Right lobe of liver (tissue), 6 donors: ENCODE measurements around the gene GID8. TPM values are rescaled to one million over a fixed set of nuclear protein-coding genes. Genes with fewer than 3 reads are reported as not detected.
A peak's percentile ranks its signal among the peaks of the same experiment; 100 is the strongest.

Source experiments
- ATAC-seq, 4 donors: fragments of 200-7000 bp; cut with Tn5 transposase; one replicate each; pipeline ENCODE4 v1.9.1; 2020; ENCODE audit warnings: mild to moderate bottlenecking in 4 of 4, moderate library complexity in 4 of 4
- DNase-seq, 3 donors: peaks; one replicate each; pipeline ENCODE4 v3.0.0-alpha.2; 2020
- H3K27ac ChIP-seq, 3 donors: fragments of 200-600 bp; one replicate each; pipeline ENCODE4 v1.8.0; 2022
- H3K27me3 ChIP-seq, 2 donors: fragments of 200-600 bp; one replicate each; pipeline ENCODE4 v1.8.0; 2022
- H3K36me3 ChIP-seq, 4 donors: fragments of 200-600 bp; sonication (generic) in 1 of 4; one replicate each; pipeline versions ENCODE4 v1.5.1 to v1.8.0; 2017 to 2022; ENCODE audit warnings: control low read depth in 1 of 4
- H3K4me1 ChIP-seq, 4 donors: fragments of 200-600 bp; sonication (generic) in 1 of 4; one replicate each; pipeline versions ENCODE4 v1.5.1 to v1.8.0; 2017 to 2022; ENCODE audit warnings: control low read depth in 1 of 4
- H3K4me3 ChIP-seq, 3 donors: fragments of 200-600 bp; one replicate each; pipeline ENCODE4 v1.8.0; 2022
- H3K9me3 ChIP-seq, 4 donors: fragments of 200-600 bp; sonication (generic) in 1 of 4; one replicate each; pipeline versions ENCODE4 v1.5.1 to v1.8.0; 2017 to 2022; ENCODE audit warnings: control low read depth in 1 of 4
- POLR2A ChIP-seq: fragments of 450-650 bp; IDR thresholded peaks from one replicate; pipeline ENCODE4 v1.6.1; 2017; ENCODE audit warnings: antibody characterized with exemption, mild to moderate bottlenecking
- WGBS: methylation state at CpG from one replicate; pipeline ENCODE4 v1.1.6; 2018; ENCODE audit warnings: low coverage, low lambda C conversion rate; ENCODE audit not compliant: insufficient coverage; ENCODE audit errors: missing lambda C conversion rate; 5-methylcytosine and 5-hydroxymethylcytosine counted together
- intact Hi-C, 2 donors: fragments of 100-400 bp; cut with DNase I; formaldehyde crosslinking; loops; one replicate each; pipeline versions ENCODE4 v1.11.2 to v1.14.1; 2022
- total RNA-seq, 6 experiments: library from RNA; depleted of rRNA in 2 of 6; stranded (reverse); fragments of >200 nt in 2 of 6; fragmentation: NEBNext Ultra II Directional in 3 of 6; extraction: Animal tissue kit (Norgen Biotek cat#: 25700) in 3 of 6; gene quantifications; one replicate each; pipeline versions ENCODE4 v1.1.0 to v1.2.4, GENCODE V29; 2016 to 2023
- TF ChIP-seq, protein P1 (sequence below), 4 donors: fragments of 200-600 bp in 3 of 4; fragments of 450-650 bp in 1 of 4; IDR thresholded peaks; one replicate each; pipeline versions ENCODE4 v1.5.1 to v1.8.0; 2016 to 2022; ENCODE audit warnings: antibody characterized with exemption in 4 of 4, mild to moderate bottlenecking in 2 of 4
- donor health status: DM: no; HTN: yes; CAD: no.
- donor health status: DM: no; HTN: no; CAD: no.
- donor health status: DM: no; HTN: no; CAD: no.
- donor health status: DM: no; HTN: yes; CAD: no.
- donor health status: DM: no; HTN: yes; CAD: no.

Gene GID8
- total RNA-seq, 6 experiments from 2014 or later, result 12.6 to 18.9 (median 15.1) TPM

DNA sequence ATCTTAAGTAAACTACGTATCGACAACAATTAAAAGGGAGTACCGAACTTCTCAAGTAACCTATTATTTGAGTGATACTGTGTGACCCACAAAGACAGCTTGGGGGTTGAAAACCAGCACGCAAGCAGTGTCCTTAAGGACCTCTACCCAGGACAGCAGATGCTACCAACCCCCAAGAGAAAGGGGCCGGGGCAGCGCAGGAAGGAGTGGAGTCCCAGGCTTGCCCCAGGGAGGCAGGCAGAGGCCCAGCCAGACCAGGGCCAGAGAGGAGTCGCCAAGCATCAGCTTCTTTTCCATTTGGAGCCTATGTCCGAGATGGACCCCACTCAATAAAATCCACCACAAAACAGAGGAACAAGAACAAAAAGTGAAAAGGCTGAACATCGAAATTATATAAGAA is 23.5 kb upstream of the GID8 start:
- peaks cover 0 to 38% (median 25%) of the 10 kb centered on the region in 4 donors for H3K36me3 ChIP-seq
- H3K4me1 ChIP-seq, result peaks cover 0 to 54% (median 23%) of the 10 kb centered on the region in 4 donors
- ATAC-seq, result no peak
- H3K27me3 ChIP-seq, result no peaks in the 10 kb centered on the region
- H3K9me3 ChIP-seq, result no peaks in the 10 kb centered on the region
- 76% methylated on average over 9 of the region's 9 CpGs for WGBS
- no peak for TF ChIP-seq POLR2A
- TF ChIP-seq, protein P1, sequence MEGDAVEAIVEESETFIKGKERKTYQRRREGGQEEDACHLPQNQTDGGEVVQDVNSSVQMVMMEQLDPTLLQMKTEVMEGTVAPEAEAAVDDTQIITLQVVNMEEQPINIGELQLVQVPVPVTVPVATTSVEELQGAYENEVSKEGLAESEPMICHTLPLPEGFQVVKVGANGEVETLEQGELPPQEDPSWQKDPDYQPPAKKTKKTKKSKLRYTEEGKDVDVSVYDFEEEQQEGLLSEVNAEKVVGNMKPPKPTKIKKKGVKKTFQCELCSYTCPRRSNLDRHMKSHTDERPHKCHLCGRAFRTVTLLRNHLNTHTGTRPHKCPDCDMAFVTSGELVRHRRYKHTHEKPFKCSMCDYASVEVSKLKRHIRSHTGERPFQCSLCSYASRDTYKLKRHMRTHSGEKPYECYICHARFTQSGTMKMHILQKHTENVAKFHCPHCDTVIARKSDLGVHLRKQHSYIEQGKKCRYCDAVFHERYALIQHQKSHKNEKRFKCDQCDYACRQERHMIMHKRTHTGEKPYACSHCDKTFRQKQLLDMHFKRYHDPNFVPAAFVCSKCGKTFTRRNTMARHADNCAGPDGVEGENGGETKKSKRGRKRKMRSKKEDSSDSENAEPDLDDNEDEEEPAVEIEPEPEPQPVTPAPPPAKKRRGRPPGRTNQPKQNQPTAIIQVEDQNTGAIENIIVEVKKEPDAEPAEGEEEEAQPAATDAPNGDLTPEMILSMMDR (IDR thresholded peaks at IDR 0.05), result no peak
- intact Hi-C loops, result no loop called here
- no peak overlapping the region for H3K27ac ChIP-seq
- no peak overlapping the region for H3K4me3 ChIP-seq
- no peak for DNase-seq

- no peak for DNase-seq
- H3K4me3 ChIP-seq, result no peak overlapping the region
- intact Hi-C loops, result no loop called here
- peak; percentile 5 to 53 (median 18) for ATAC-seq
- TF ChIP-seq POLR2A, result no peak
- TF ChIP-seq, protein P1 (IDR thresholded peaks at IDR 0.05), result no peak
- peaks cover 0 to 54% (median 25%) of the 10 kb centered on the region in 4 donors for H3K4me1 ChIP-seq
- no peaks in the 10 kb centered on the region for H3K27me3 ChIP-seq
- 73% methylated on average over 6 of the region's 8 CpGs for WGBS
- no peaks in the 10 kb centered on the region for H3K9me3 ChIP-seq
- no peak overlapping the region for H3K27ac ChIP-seq
- peaks cover 0 to 32% (median 21%) of the 10 kb centered on the region in 4 donors for H3K36me3 ChIP-seq
Observed at GRCh38 chr20:62914970-62915457, 22.9 kb upstream of the GID8 start.

DNA sequence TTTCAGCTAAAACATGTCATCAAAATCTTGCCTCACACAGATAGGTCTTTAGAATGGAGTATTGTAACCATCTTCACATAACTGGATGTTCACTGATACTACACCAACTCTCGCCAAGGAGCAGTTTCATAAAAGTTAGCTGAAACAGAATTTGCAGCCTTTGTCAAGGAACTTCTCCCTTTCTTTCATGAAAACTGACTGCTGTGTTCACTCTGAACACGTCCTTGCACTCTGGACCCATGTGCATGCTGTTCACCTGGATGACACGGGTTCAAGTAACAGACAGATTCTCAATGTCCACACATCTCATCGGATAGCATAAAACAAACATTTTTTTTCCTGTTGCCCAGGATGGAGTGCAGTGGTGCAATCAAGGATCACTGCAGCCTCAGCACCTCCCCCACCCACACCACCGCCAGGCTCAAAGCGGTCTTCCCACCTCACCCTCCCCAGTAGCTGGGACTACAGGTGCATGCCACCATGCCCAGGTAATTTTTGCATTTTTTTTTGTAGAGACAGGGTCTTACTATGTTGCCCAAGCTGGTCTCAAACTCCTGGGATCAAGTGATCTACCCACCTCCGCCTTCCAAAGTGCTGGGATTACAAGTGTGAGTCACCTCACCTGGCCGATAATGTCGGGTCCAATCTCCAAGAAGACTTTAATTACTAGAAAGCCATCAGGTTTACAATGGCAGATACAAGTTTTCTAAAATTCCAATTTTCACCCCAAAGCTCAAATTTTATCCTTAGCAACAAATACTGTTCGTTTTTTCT is 21.1 kb upstream of the GID8 start:
- Histone ChIP-seq H3K36me3 (peaks cover 0 to 13% (median 5%) of the 10 kb centered on the region in 4 donors), H3K27me3 (no peaks in the 10 kb centered on the region), H3K9me3 (no peaks in the 10 kb centered on the region), H3K4me3 (no peak overlapping the region), H3K4me1 (peaks cover 0 to 71% (median 36%) of the 10 kb centered on the region in 4 donors), H3K27ac (peak overlapping the region in 2 of 3 donors; percentile 36 to 50)
- peak; percentile 64 to 83 (median 76) for ATAC-seq
- peak in 1 of 3 donors; percentile 62 for DNase-seq
- TF ChIP-seq POLR2A, result no peak
- TF ChIP-seq, protein P1 (IDR thresholded peaks at IDR 0.05), result no peak
- WGBS, result 37% methylated on average over 10 of the region's 10 CpGs
- intact Hi-C loops, result no loop called here

DNA sequence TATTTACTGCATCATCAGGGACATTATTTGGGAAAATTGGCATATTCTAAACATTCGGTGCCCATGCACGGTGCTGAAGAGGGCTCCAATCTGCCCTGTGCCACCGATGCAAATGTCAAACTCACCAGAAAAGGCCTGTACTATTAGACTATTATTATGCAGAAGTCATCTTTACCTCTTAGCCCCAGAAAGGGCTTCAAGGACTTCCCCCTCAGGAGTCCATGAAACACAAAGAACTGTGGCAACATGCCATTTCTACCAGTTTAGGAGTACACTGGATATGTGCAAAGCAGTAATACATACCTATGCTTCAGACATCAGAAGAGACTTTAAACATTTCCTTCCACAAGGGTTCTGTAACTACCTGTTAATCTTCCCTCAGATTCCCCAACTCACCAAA is 20.2 kb upstream of the GID8 start:
- TF ChIP-seq, protein P1 (IDR thresholded peaks at IDR 0.05), result no peak
- TF ChIP-seq POLR2A, result no peak
- H3K27me3 ChIP-seq, result no peaks in the 10 kb centered on the region
- intact Hi-C loops, result no loop called here
- peaks cover 0 to 78% (median 40%) of the 10 kb centered on the region in 4 donors for H3K4me1 ChIP-seq
- ATAC-seq (no peak), DNase-seq (no peak)
- peaks cover 0 to 9% (median 1%) of the 10 kb centered on the region in 4 donors for H3K36me3 ChIP-seq
- H3K27ac ChIP-seq, result no peak overlapping the region
- no peaks in the 10 kb centered on the region for H3K9me3 ChIP-seq
- 49% methylated on average over 3 of the region's 3 CpGs for WGBS
- no peak overlapping the region for H3K4me3 ChIP-seq
